ENCODE data around the gene TAF4.

DNA sequence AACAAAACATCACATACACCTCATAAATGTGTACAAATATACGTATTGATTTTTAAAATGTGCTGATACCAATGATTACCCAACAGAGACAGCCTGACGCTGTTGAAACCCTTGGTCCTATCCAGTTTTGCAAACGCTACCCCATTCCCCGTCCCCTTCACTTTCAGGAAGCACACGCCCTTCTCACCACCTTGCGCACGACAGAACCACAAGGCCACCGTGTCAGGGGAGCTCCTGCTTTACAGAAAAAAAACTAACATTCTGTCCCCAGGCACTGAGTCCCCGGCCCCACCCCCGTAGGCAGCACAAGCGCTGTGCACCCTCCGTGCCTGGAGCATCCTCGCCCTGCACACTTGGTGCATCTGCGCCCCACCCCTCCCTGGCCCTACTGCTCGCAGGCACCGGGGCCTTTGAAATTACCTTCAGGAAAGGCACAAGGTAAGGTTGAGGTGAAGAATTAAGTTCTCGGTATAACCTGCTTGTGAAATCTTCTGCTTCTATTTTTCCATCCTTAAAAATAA, 58.5 kb downstream of the TAF4 start:
- TF ChIP-seq, protein P1, sequence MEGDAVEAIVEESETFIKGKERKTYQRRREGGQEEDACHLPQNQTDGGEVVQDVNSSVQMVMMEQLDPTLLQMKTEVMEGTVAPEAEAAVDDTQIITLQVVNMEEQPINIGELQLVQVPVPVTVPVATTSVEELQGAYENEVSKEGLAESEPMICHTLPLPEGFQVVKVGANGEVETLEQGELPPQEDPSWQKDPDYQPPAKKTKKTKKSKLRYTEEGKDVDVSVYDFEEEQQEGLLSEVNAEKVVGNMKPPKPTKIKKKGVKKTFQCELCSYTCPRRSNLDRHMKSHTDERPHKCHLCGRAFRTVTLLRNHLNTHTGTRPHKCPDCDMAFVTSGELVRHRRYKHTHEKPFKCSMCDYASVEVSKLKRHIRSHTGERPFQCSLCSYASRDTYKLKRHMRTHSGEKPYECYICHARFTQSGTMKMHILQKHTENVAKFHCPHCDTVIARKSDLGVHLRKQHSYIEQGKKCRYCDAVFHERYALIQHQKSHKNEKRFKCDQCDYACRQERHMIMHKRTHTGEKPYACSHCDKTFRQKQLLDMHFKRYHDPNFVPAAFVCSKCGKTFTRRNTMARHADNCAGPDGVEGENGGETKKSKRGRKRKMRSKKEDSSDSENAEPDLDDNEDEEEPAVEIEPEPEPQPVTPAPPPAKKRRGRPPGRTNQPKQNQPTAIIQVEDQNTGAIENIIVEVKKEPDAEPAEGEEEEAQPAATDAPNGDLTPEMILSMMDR (conservative IDR thresholded peaks at IDR 0.05), result no peak
- TF ChIP-seq ZFX (IDR thresholded peaks at IDR 0.05), result no peak

Data from C4-2B (cell line).